Loucy (cell line): ENCODE measurements around the gene UBE4B.

Source experiments
- EZH2phosphoT487 ChIP-seq: fragments of 200-600 bp; IDR thresholded peaks from 2 replicates; pipeline ENCODE4 v1.6.1; 2018; ENCODE audit warnings: antibody characterized with exemption, mild to moderate bottlenecking, moderate library complexity, borderline replicate concordance
- TF ChIP-seq, protein P1 (sequence below): fragments of 200-600 bp; sonication (generic); conservative IDR thresholded peaks from 2 replicates; pipeline ENCODE4 v1.5.1; 2014; ENCODE audit warnings: mild to moderate bottlenecking, antibody characterized with exemption, low read length

DNA sequence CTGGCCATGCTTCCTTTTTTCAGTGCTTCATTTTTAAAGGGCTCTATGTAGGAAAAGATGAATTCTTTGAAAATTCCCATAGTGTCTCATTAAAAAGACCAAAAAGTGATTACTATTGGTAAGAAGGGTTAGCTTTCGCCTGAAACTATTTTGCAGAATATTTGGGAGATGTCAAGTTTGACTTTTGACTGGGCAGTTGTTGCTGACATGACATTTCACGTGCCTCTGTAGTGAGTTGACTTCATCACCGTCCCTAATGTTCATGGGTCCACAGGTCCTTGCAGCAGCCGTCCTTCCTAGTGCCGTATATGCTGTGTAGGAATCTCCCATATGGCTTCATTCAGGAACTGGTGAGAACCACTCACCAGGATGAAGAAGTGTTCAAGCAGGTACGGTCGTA is 88.9 kb downstream of the UBE4B start:
- TF ChIP-seq, protein P1, sequence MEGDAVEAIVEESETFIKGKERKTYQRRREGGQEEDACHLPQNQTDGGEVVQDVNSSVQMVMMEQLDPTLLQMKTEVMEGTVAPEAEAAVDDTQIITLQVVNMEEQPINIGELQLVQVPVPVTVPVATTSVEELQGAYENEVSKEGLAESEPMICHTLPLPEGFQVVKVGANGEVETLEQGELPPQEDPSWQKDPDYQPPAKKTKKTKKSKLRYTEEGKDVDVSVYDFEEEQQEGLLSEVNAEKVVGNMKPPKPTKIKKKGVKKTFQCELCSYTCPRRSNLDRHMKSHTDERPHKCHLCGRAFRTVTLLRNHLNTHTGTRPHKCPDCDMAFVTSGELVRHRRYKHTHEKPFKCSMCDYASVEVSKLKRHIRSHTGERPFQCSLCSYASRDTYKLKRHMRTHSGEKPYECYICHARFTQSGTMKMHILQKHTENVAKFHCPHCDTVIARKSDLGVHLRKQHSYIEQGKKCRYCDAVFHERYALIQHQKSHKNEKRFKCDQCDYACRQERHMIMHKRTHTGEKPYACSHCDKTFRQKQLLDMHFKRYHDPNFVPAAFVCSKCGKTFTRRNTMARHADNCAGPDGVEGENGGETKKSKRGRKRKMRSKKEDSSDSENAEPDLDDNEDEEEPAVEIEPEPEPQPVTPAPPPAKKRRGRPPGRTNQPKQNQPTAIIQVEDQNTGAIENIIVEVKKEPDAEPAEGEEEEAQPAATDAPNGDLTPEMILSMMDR: no peak
- no peak for TF ChIP-seq EZH2phosphoT487
